Peyer's patch (tissue), 4 donors: ENCODE measurements around the gene A3GALT2. TPM values are rescaled to one million over a fixed set of nuclear protein-coding genes. Genes with fewer than 3 reads are reported as not detected.
"Not testable (repeated sequence)": the region's sequence is repeated elsewhere in the genome, so short reads cannot be mapped to it uniquely, and the experiment has no call there.

Experiments
- DNase-seq, 3 donors: peaks; one replicate each; pipeline ENCODE4 v3.0.0-alpha.2; 2017 to 2019
- H3K27ac ChIP-seq, 4 donors: fragments of 200-600 bp; sonication (generic); one replicate each; pipeline ENCODE4 v1.5.1; 2016 to 2019
- H3K27me3 ChIP-seq, 2 donors: fragments of 200-600 bp; sonication (generic); one replicate each; pipeline ENCODE4 v1.5.1; 2019
- H3K36me3 ChIP-seq, 3 donors: fragments of 200-600 bp; sonication (generic); one replicate each; pipeline ENCODE4 v1.5.1; 2016 to 2019
- H3K4me1 ChIP-seq, 4 donors: fragments of 200-600 bp; sonication (generic); one replicate each; pipeline ENCODE4 v1.5.1; 2016 to 2019
- H3K4me3 ChIP-seq, 4 donors: fragments of 200-600 bp; sonication (generic); 1 replicate in 3 of 4; 2 replicates in 1 of 4; pipeline ENCODE4 v1.5.1; 2016 to 2019; ENCODE audit warnings: mild to moderate bottlenecking in 1 of 4
- H3K9me3 ChIP-seq, 4 donors: fragments of 200-600 bp; sonication (generic); one replicate each; pipeline ENCODE4 v1.5.1; 2016 to 2019; ENCODE audit warnings: mild to moderate bottlenecking in 1 of 4
- CTCF ChIP-seq, 6 experiments: fragments of 450-650 bp in 4 of 6; fragments of 200-600 bp in 2 of 6; sonication (generic) in 1 of 6; IDR thresholded peaks; one replicate each; pipeline ENCODE4 v1.5.1; 2017 to 2019; ENCODE audit warnings: antibody characterized with exemption in 6 of 6, mild to moderate bottlenecking in 3 of 6, moderate library complexity in 1 of 6
- POLR2A ChIP-seq, 2 donors: fragments of 450-650 bp; IDR thresholded peaks; one replicate each; pipeline ENCODE4 v1.5.1; 2017; ENCODE audit warnings: antibody characterized with exemption in 2 of 2, mild to moderate bottlenecking in 2 of 2, moderate library complexity in 2 of 2
- total RNA-seq, 4 donors: library from RNA; depleted of rRNA; stranded (reverse); fragments of >200 nt; gene quantifications; one replicate each; pipeline ENCODE4 v1.1.0, GENCODE V29; 2016

Gene A3GALT2
- total RNA-seq, 4 donors from 2014 or later = not detected

- Histone ChIP-seq H3K36me3 (peaks cover 0 to 19% (median 0%) of the 10 kb centered on the region in 3 donors), H3K4me3 (no peak overlapping the region), H3K27ac (no peak overlapping the region), H3K4me1 (peaks cover 0 to 10% (median 0%) of the 10 kb centered on the region in 4 donors), H3K9me3 (no peaks in the 10 kb centered on the region), H3K27me3 (no peaks in the 10 kb centered on the region)
- peak in 1 of 3 donors; percentile 46 for DNase-seq
- no peak for TF ChIP-seq POLR2A (IDR thresholded peaks at IDR 0.05)
Observed at GRCh38 chr1:33295023-33295422, 25.9 kb downstream of the A3GALT2 start.

GRCh38 chr1:33294071-33295010 is 26.6 kb downstream of the A3GALT2 start:
- H3K27me3 ChIP-seq = no peaks in the 10 kb centered on the region
- H3K27ac ChIP-seq = no peak overlapping the region
- H3K4me1 ChIP-seq = peaks cover 0 to 10% (median 0%) of the 10 kb centered on the region in 4 donors
- peaks cover 0 to 13% (median 0%) of the 10 kb centered on the region in 3 donors for H3K36me3 ChIP-seq
- peak in 1 of 3 donors; percentile 36 for DNase-seq
- no peaks in the 10 kb centered on the region for H3K9me3 ChIP-seq
- no peak for TF ChIP-seq CTCF (IDR thresholded peaks at IDR 0.05)
- TF ChIP-seq POLR2A (IDR thresholded peaks at IDR 0.05) = no peak
- H3K4me3 ChIP-seq = no peak overlapping the region

GRCh38 chr1:33292726-33293340 is 28.1 kb downstream of the A3GALT2 start:
- H3K36me3 ChIP-seq = peaks cover 0 to 12% (median 0%) of the 10 kb centered on the region in 3 donors
- TF ChIP-seq POLR2A (IDR thresholded peaks at IDR 0.05) (no peak), CTCF (IDR thresholded peaks at IDR 0.05) (no peak)

GRCh38 chr1:33290615-33291014 is 30.3 kb downstream of the A3GALT2 start:
- H3K36me3 ChIP-seq = not testable (repeated sequence)

More at GRCh38 chr1:33292726-33293340, 28.1 kb downstream of the A3GALT2 start:
- H3K27ac ChIP-seq = peak overlapping the region in 1 of 4 donors; percentile 2
- H3K4me3 ChIP-seq = no peak overlapping the region
- H3K9me3 ChIP-seq = no peaks in the 10 kb centered on the region
- DNase-seq = peak in 2 of 3 donors; percentile 34 to 39
- H3K4me1 ChIP-seq = peaks cover 0 to 10% (median 0%) of the 10 kb centered on the region in 4 donors
- no peaks in the 10 kb centered on the region for H3K27me3 ChIP-seq

GRCh38 chr1:33289858-33290154 is 31.1 kb downstream of the A3GALT2 start:
- no peaks in the 10 kb centered on the region for H3K27me3 ChIP-seq
- H3K27ac ChIP-seq = no peak overlapping the region
- no peak for DNase-seq
- no peak for TF ChIP-seq POLR2A (IDR thresholded peaks at IDR 0.05)
- TF ChIP-seq CTCF (IDR thresholded peaks at IDR 0.05) = no peak
- no peak overlapping the region for H3K4me3 ChIP-seq
- no peaks in the 10 kb centered on the region for H3K9me3 ChIP-seq
- H3K4me1 ChIP-seq = peaks cover 0 to 3% (median 0%) of the 10 kb centered on the region in 4 donors
- peaks cover 0 to 8% (median 0%) of the 10 kb centered on the region in 3 donors for H3K36me3 ChIP-seq

More at GRCh38 chr1:33290615-33291014, 30.3 kb downstream of the A3GALT2 start:
- not testable (repeated sequence) for H3K9me3 ChIP-seq, H3K27me3 ChIP-seq, H3K4me3 ChIP-seq, H3K4me1 ChIP-seq, H3K27ac ChIP-seq, DNase-seq

- H3K4me1 ChIP-seq = peaks cover 0 to 3% (median 0%) of the 10 kb centered on the region in 4 donors
- no peak overlapping the region for H3K4me3 ChIP-seq
- no peak overlapping the region for H3K27ac ChIP-seq
- H3K36me3 ChIP-seq = peaks cover 0 to 5% (median 0%) of the 10 kb centered on the region in 3 donors
- no peaks in the 10 kb centered on the region for H3K9me3 ChIP-seq
- peak in 2 of 3 donors; percentile 28 to 41 for DNase-seq
- TF ChIP-seq CTCF (IDR thresholded peaks at IDR 0.05) (no peak), POLR2A (IDR thresholded peaks at IDR 0.05) (no peak)
- no peaks in the 10 kb centered on the region for H3K27me3 ChIP-seq
Observed at GRCh38 chr1:33288976-33289857, 31.7 kb downstream of the A3GALT2 start.
